ENCODE data around the gene LDLRAD4. TPM values are rescaled to one million over a fixed set of nuclear protein-coding genes. Genes with fewer than 3 reads are reported as not detected.

The LDLRAD4 gene
- polyA plus RNA-seq, 1 of the 3 experiments (the other 2 are of a cell fraction): 0.16 TPM

GRCh38 chr18:13235981-13236380, 17.4 kb downstream of the LDLRAD4 start:
- Histone ChIP-seq H3K79me2 (ENCODE audit: insufficient read depth) (no peaks in the 10 kb centered on the region), H3K9ac (no peak overlapping the region), H3K36me3 (replicated peaks in 1 of 2; ENCODE audit: control insufficient read depth in 1 of 2, insufficient read depth in 2 of 2, low read length in 1 of 2) (no peaks in the 10 kb centered on the region), H2AFZ (ENCODE audit: low read depth) (no peak overlapping the region), H3F3A (replicated peaks; ENCODE audit: insufficient read depth) (no peaks in the 10 kb centered on the region), H3K4me3 (ENCODE audit: low read depth in 2 of 2, low read length in 1 of 2) (no peak overlapping the region), H3K4me2 (no peak overlapping the region), H3K9me2 (no peaks in the 10 kb centered on the region), H3K27ac (ENCODE audit: low read depth in 2 of 2, low read length in 1 of 2) (peak overlapping the region in 1 of 2 experiments; percentile 30; a peak in 1 of 4 replicates), H3K27me3 (ENCODE audit: insufficient read depth) (no peaks in the 10 kb centered on the region; the same call in 1 of the 2 replicates), H3K4me1 (ENCODE audit: control insufficient read depth in 1 of 2, insufficient read depth in 2 of 2, low read depth in 1 of 2, low read length in 1 of 2) (peaks cover 0 to 58% of the 10 kb centered on the region in 2 experiments; a peak in 2 of 4 replicates), H4K20me1 (ENCODE audit: insufficient read depth) (no peaks in the 10 kb centered on the region), H3K9me3 (no peaks in the 10 kb centered on the region)
- TF ChIP-seq FOXJ3 (CRISPR knock-in tag; IDR thresholded peaks at IDR 0.05): no peak
- no peak for TF ChIP-seq PBX3 (IDR thresholded peaks at IDR 0.05)
- TF ChIP-seq JUND (IDR thresholded peaks at IDR 0.05): no peak
- TF ChIP-seq NFIC (IDR thresholded peaks at IDR 0.05; ENCODE audit: borderline replicate concordance): no peak
- no peak for TF ChIP-seq CTCF (IDR thresholded peaks at IDR 0.05)
- TF ChIP-seq EZH2phosphoT487 (IDR thresholded peaks at IDR 0.05; ENCODE audit: borderline replicate concordance, low read depth): no peak
- no peak for TF ChIP-seq NRF1 (IDR thresholded peaks at IDR 0.05; ENCODE audit: low read depth, low read length)
- ChIA-PET CTCF (no interaction called here), POLR2A (no interaction called here)
- DNase-seq: no peak
- 84% methylated on average over 8 of the region's 8 CpGs for WGBS (ENCODE audit: low lambda C conversion rate)

- Histone ChIP-seq H3K27me3 (ENCODE audit: insufficient read depth) (no peaks in the 10 kb centered on the region), H3K9me3 (no peaks in the 10 kb centered on the region), H2AFZ (ENCODE audit: low read depth) (no peak overlapping the region), H3K4me1 (ENCODE audit: control insufficient read depth in 1 of 2, insufficient read depth in 2 of 2, low read depth in 1 of 2, low read length in 1 of 2) (peaks cover 0 to 57% of the 10 kb centered on the region in 2 experiments; a peak in 2 of 4 replicates), H3F3A (replicated peaks; ENCODE audit: insufficient read depth) (no peaks in the 10 kb centered on the region), H3K9me2 (no peaks in the 10 kb centered on the region), H3K9ac (no peak overlapping the region), H3K4me2 (no peak overlapping the region), H3K36me3 (replicated peaks in 1 of 2; ENCODE audit: control insufficient read depth in 1 of 2, insufficient read depth in 2 of 2, low read length in 1 of 2) (no peaks in the 10 kb centered on the region), H3K79me2 (ENCODE audit: insufficient read depth) (no peaks in the 10 kb centered on the region), H4K20me1 (ENCODE audit: insufficient read depth) (no peaks in the 10 kb centered on the region), H3K27ac (ENCODE audit: low read depth in 2 of 2, low read length in 1 of 2) (no peak overlapping the region), H3K4me3 (ENCODE audit: low read depth in 2 of 2, low read length in 1 of 2) (no peak overlapping the region)
- DNase-seq: no peak
- CTCF ChIA-PET: no interaction called here
- POLR2A ChIA-PET: no interaction called here
- TF ChIP-seq USF2 (IDR thresholded peaks at IDR 0.05; ENCODE audit: borderline replicate concordance, low read depth, low read length): no peak
- no peak for TF ChIP-seq RXRA (IDR thresholded peaks at IDR 0.05; ENCODE audit: borderline replicate concordance, low read depth)
- TF ChIP-seq ELF1 (IDR thresholded peaks at IDR 0.05): no peak
- TF ChIP-seq FOXJ3 (CRISPR knock-in tag; IDR thresholded peaks at IDR 0.05): no peak
- TF ChIP-seq GATA2 (CRISPR knock-in tag; IDR thresholded peaks at IDR 0.05): no peak
- TF ChIP-seq TAF1 (IDR thresholded peaks at IDR 0.05; ENCODE audit: borderline replicate concordance, low read depth, low read length): no peak
- no peak for TF ChIP-seq RFX5 (IDR thresholded peaks at IDR 0.05; ENCODE audit: low read length)
- TF ChIP-seq TCF12 (IDR thresholded peaks at IDR 0.05): no peak
- TF ChIP-seq CTCF (IDR thresholded peaks at IDR 0.05): no peak
- no peak for TF ChIP-seq GABPA (IDR thresholded peaks at IDR 0.05; ENCODE audit: low read depth)
- TF ChIP-seq EP300 (IDR thresholded peaks at IDR 0.05; ENCODE audit: borderline replicate concordance in 1 of 2, low read depth in 1 of 2, low read length in 1 of 2): no peak
- TF ChIP-seq RAD21 (IDR thresholded peaks at IDR 0.05; ENCODE audit: low read length): no peak
- TF ChIP-seq MXI1 (IDR thresholded peaks at IDR 0.05; ENCODE audit: low read depth, low read length): no peak
- TF ChIP-seq JUND (IDR thresholded peaks at IDR 0.05): no peak
- TF ChIP-seq USF1 (IDR thresholded peaks at IDR 0.05; ENCODE audit: borderline replicate concordance, low read depth): no peak
- no peak for TF ChIP-seq SMC3 (IDR thresholded peaks at IDR 0.05; ENCODE audit: low read depth, low read length)
- TF ChIP-seq NFIC (IDR thresholded peaks at IDR 0.05; ENCODE audit: borderline replicate concordance): no peak
- WGBS (ENCODE audit: low lambda C conversion rate): 84% methylated on average over 7 of the region's 9 CpGs
Measured at GRCh38 chr18:13236411-13236810, 17.9 kb downstream of the LDLRAD4 start.

Data from SK-N-SH (cell line).